ENCODE results near the gene SLC1A7. TPM values are rescaled to one million over a fixed set of nuclear protein-coding genes. Genes with fewer than 3 reads are reported as not detected.

The SLC1A7 gene
- total RNA-seq, 1 experiment from 2014 or later = 0.31 TPM

DNA sequence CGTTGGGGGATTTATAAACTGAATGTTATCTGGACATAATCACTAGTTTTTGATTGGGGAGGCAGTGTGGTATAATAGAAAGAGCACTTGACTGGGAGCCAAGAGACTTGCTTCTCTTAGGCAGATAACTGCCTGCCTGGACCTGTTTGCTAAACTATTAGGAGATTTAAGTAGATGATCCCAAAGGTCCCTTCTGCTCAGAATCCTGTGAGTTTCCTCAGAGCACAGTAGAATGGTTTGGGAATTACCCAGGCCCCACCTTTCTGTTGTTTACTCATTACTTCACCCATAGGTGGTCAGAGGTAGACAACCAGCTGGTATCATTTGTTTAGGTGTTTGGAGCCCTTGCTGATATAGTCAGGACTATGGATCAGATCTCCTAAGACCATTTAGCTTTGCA lies 90.8 kb downstream of the SLC1A7 start:
- in situ Hi-C loops (cut with HindIII; ENCODE audit: low pct_unique_long_range_greater_than_20kb, low sequenced_read_pairs) = no loop called here
- TF ChIP-seq TCF7L2 (IDR thresholded peaks at IDR 0.05; ENCODE audit: low read depth, low read length) (no peak), SIN3A (IDR thresholded peaks at IDR 0.05; ENCODE audit: borderline replicate concordance, insufficient read depth, low read depth, low read length) (no peak), POLR2AphosphoS5 (IDR thresholded peaks at IDR 0.05; ENCODE audit: low read depth, low read length) (no peak)
- TF ChIP-seq, protein P1, sequence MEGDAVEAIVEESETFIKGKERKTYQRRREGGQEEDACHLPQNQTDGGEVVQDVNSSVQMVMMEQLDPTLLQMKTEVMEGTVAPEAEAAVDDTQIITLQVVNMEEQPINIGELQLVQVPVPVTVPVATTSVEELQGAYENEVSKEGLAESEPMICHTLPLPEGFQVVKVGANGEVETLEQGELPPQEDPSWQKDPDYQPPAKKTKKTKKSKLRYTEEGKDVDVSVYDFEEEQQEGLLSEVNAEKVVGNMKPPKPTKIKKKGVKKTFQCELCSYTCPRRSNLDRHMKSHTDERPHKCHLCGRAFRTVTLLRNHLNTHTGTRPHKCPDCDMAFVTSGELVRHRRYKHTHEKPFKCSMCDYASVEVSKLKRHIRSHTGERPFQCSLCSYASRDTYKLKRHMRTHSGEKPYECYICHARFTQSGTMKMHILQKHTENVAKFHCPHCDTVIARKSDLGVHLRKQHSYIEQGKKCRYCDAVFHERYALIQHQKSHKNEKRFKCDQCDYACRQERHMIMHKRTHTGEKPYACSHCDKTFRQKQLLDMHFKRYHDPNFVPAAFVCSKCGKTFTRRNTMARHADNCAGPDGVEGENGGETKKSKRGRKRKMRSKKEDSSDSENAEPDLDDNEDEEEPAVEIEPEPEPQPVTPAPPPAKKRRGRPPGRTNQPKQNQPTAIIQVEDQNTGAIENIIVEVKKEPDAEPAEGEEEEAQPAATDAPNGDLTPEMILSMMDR (IDR thresholded peaks at IDR 0.05) = no peak
- TF ChIP-seq, protein P2, sequence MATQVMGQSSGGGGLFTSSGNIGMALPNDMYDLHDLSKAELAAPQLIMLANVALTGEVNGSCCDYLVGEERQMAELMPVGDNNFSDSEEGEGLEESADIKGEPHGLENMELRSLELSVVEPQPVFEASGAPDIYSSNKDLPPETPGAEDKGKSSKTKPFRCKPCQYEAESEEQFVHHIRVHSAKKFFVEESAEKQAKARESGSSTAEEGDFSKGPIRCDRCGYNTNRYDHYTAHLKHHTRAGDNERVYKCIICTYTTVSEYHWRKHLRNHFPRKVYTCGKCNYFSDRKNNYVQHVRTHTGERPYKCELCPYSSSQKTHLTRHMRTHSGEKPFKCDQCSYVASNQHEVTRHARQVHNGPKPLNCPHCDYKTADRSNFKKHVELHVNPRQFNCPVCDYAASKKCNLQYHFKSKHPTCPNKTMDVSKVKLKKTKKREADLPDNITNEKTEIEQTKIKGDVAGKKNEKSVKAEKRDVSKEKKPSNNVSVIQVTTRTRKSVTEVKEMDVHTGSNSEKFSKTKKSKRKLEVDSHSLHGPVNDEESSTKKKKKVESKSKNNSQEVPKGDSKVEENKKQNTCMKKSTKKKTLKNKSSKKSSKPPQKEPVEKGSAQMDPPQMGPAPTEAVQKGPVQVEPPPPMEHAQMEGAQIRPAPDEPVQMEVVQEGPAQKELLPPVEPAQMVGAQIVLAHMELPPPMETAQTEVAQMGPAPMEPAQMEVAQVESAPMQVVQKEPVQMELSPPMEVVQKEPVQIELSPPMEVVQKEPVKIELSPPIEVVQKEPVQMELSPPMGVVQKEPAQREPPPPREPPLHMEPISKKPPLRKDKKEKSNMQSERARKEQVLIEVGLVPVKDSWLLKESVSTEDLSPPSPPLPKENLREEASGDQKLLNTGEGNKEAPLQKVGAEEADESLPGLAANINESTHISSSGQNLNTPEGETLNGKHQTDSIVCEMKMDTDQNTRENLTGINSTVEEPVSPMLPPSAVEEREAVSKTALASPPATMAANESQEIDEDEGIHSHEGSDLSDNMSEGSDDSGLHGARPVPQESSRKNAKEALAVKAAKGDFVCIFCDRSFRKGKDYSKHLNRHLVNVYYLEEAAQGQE (IDR thresholded peaks at IDR 0.05; ENCODE audit: insufficient read depth in 1 of 2, low read depth in 2 of 2, low read length in 1 of 2) = no peak
- peaks cover 17% of the 10 kb centered on the region for H3K4me1 ChIP-seq (ENCODE audit: control insufficient read depth, insufficient read depth, low read length)
- ATAC-seq (no peak), DNase-seq (ENCODE audit: low read depth, low spot score) (no peak)
- H3K4me3 ChIP-seq (ENCODE audit: low read depth in 2 of 2, low read length in 2 of 2) = no peak overlapping the region
- intact Hi-C loops (cut with micrococcal nuclease; ENCODE audit: unreplicated experiment) = no loop called here
- peaks cover 5% of the 10 kb centered on the region for H3K36me3 ChIP-seq (ENCODE audit: control insufficient read depth, insufficient read depth, low read length)
- H3K27ac ChIP-seq (ENCODE audit: low read length) = no peak overlapping the region
- no TSS peak for BruUV-seq (replicated peaks)
- POLR2A ChIA-PET = interaction anchor here (0.5 kb wide), 1 partner anchor 192 kb away, joined by 3 read pairs; no protein-coding TSS in a partner anchor
- CTCF ChIA-PET = no interaction called here
- H3K9me3 ChIP-seq (ENCODE audit: control insufficient read depth, insufficient read depth, low read depth, low read length) = no peaks in the 10 kb centered on the region
- H3K27me3 ChIP-seq (ENCODE audit: control insufficient read depth, insufficient read depth, low read length) = no peaks in the 10 kb centered on the region

DNA sequence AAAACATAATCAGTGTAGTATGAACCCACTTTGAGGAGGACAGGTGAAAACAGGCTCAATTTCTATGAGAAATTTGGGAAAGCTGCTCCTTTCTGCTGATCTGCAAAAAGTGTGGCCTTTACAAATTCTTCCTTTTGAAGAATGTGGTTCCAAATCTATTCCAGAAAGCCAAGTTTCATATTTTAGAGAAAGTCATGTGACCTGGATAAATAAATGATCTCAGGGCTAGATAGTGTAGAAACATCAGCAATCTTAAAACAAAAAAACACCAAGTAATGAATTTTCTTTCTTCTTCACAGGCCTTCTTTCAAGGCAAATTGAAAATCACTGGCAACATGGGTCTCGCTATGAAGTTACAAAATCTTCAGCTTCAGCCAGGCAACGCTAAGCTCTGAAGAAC lies 92.1 kb downstream of the SLC1A7 start:
- ChIA-PET POLR2A (interaction anchor here (0.6 kb wide), 1 partner anchor 120 kb away, joined by 4 read pairs; no protein-coding TSS in a partner anchor), CTCF (no interaction called here)
- no peak overlapping the region for H3K4me3 ChIP-seq (ENCODE audit: low read depth in 2 of 2, low read length in 2 of 2)
- H3K27ac ChIP-seq (ENCODE audit: low read length) = no peak overlapping the region
- H3K36me3 ChIP-seq (ENCODE audit: control insufficient read depth, insufficient read depth, low read length) = peaks cover 5% of the 10 kb centered on the region
- no TSS peak for BruUV-seq (replicated peaks)
- ATAC-seq (no peak), DNase-seq (ENCODE audit: low read depth, low spot score) (no peak)
- H3K9me3 ChIP-seq (ENCODE audit: control insufficient read depth, insufficient read depth, low read depth, low read length) = no peaks in the 10 kb centered on the region
- in situ Hi-C loops (cut with HindIII; ENCODE audit: low pct_unique_long_range_greater_than_20kb, low sequenced_read_pairs) = no loop called here
- TF ChIP-seq, protein P2 (IDR thresholded peaks at IDR 0.05; ENCODE audit: insufficient read depth in 1 of 2, low read depth in 2 of 2, low read length in 1 of 2) = no peak
- TF ChIP-seq POLR2AphosphoS5 (IDR thresholded peaks at IDR 0.05; ENCODE audit: low read depth, low read length) (no peak), TCF7L2 (IDR thresholded peaks at IDR 0.05; ENCODE audit: low read depth, low read length) (no peak), SIN3A (IDR thresholded peaks at IDR 0.05; ENCODE audit: borderline replicate concordance, insufficient read depth, low read depth, low read length) (no peak)
- TF ChIP-seq, protein P1 (IDR thresholded peaks at IDR 0.05) = no peak
- intact Hi-C loops (cut with micrococcal nuclease; ENCODE audit: unreplicated experiment) = no loop called here
- no peaks in the 10 kb centered on the region for H3K27me3 ChIP-seq (ENCODE audit: control insufficient read depth, insufficient read depth, low read length)
- peaks cover 17% of the 10 kb centered on the region for H3K4me1 ChIP-seq (ENCODE audit: control insufficient read depth, insufficient read depth, low read length)
